K562 (cell line): ENCODE results near the gene COL25A1. TPM values are rescaled to one million over a fixed set of nuclear protein-coding genes. Genes with fewer than 3 reads are reported as not detected.

Experiments
- ATAC-seq: fragments of 200-7000 bp; cut with Tn5 transposase; 3 replicates; pipeline ENCODE4 v1.9.1; 2020; ENCODE audit warnings: moderate library complexity
- BruUV-seq: library from RNA; stranded (reverse); fragments of 400-500 nt; replicated peaks from 2 replicates; lab custom pipeline; 2021; lab: Mats Ljungman, UMichigan
- CTCF ChIA-PET: fragments of 300-600 bp; formaldehyde crosslinking; extraction: SDS; loops from one replicate; lab custom pipeline; 2021; ENCODE audit warnings: low intra/inter-chr PET ratio; lab: Yijun Ruan, JAX
- POLR2A ChIA-PET: fragments of 300-600, 350-650 bp; sonication (Branson Sonifier 250); formaldehyde crosslinking; extraction: SDS; loops from one replicate; lab custom pipeline; 2021; ENCODE audit warnings: antibody characterized with exemption, inconsistent platforms; lab: Yijun Ruan, JAX
- DNase-seq, 4 experiments: peaks; one replicate each; pipeline versions ENCODE4 v3.0.0 to v3.0.0-alpha.2; 2011 to 2018; ENCODE audit warnings: low spot score in 3 of 4, mixed read lengths in 3 of 4; ENCODE audit errors: extremely low read depth in 1 of 4
- FAIRE-seq: peaks from 2 replicates; lab custom pipeline; 2011; peaks lifted over from hg19 to GRCh38; lab: Jason Lieb, UNC
- H2AFZ ChIP-seq: 2 replicates; pipeline ENCODE4 v1.6.0; 2011; ENCODE audit warnings: low read depth, low read length, control low read depth, inconsistent platforms
- H3K27ac ChIP-seq: fragments of 200-600 bp; 3 replicates; pipeline ENCODE4 v1.8.0; 2011; ENCODE audit warnings: low read depth, mild to moderate bottlenecking, control low read depth, inconsistent platforms, low read length, moderate library complexity, mixed read lengths; ENCODE audit errors: extremely low read depth
- H3K27me3 ChIP-seq, 2 experiments: fragments of 300-600 bp in 1 of 2; 2 replicates in 1 of 2; 3 replicates in 1 of 2; pipeline versions ENCODE4 v1.6.0 to v1.8.0; 2011; ENCODE audit warnings: inconsistent platforms in 2 of 2, low read length in 2 of 2, mild to moderate bottlenecking in 1 of 2, mixed read lengths in 1 of 2, moderate library complexity in 1 of 2; ENCODE audit not compliant: control insufficient read depth in 2 of 2, insufficient read depth in 2 of 2
- H3K36me3 ChIP-seq: fragments of 300-600 bp; 3 replicates; pipeline ENCODE4 v1.8.0; 2011; ENCODE audit warnings: mild to moderate bottlenecking, low read length, inconsistent platforms; ENCODE audit not compliant: control insufficient read depth, insufficient read depth
- H3K4me1 ChIP-seq, 2 experiments: fragments of 200-600 bp in 1 of 2; replicated peaks in 1 of 2; 2 replicates in 1 of 2; 3 replicates in 1 of 2; pipeline versions ENCODE4 v1.5.1 to v1.8.0; 2011; ENCODE audit warnings: inconsistent platforms in 2 of 2, low read length in 2 of 2, mild to moderate bottlenecking in 1 of 2, mixed read lengths in 1 of 2, moderate library complexity in 1 of 2; ENCODE audit not compliant: control insufficient read depth in 2 of 2, insufficient read depth in 2 of 2
- H3K4me2 ChIP-seq: 2 replicates; pipeline ENCODE4 v1.6.1; 2011; ENCODE audit warnings: low read length, control low read depth, inconsistent platforms, mixed read lengths; ENCODE audit not compliant: insufficient read depth
- H3K4me3 ChIP-seq: fragments of 200-600 bp; sonication (generic), shearing (Covaris generic); 2 replicates; pipeline ENCODE4 v1.5.1; 2016; ENCODE audit warnings: control low read depth, inconsistent platforms
- H3K79me2 ChIP-seq: fragments of 200-600 bp; 3 replicates; pipeline ENCODE4 v1.8.0; 2011; ENCODE audit warnings: low read length, inconsistent platforms; ENCODE audit not compliant: control insufficient read depth, insufficient read depth
- H3K9ac ChIP-seq, 2 experiments: 2 replicates each; pipeline versions ENCODE4 v1.6.0 to v1.6.1; 2011; ENCODE audit warnings: low read depth in 2 of 2, low read length in 2 of 2, control low read depth in 1 of 2, inconsistent platforms in 1 of 2, mild to moderate bottlenecking in 1 of 2, mixed read lengths in 1 of 2; ENCODE audit not compliant: insufficient read depth in 1 of 2
- H3K9me1 ChIP-seq: one replicate; pipeline ENCODE4 v1.6.0; 2011; ENCODE audit warnings: inconsistent platforms, mild to moderate bottlenecking, low read length, moderate library complexity; ENCODE audit not compliant: control insufficient read depth, insufficient read depth
- H3K9me3 ChIP-seq: replicated peaks from 2 replicates; pipeline ENCODE4 v1.5.1; 2011; ENCODE audit warnings: low read depth, low read length, inconsistent platforms; ENCODE audit not compliant: control insufficient read depth, insufficient read depth
- H4K20me1 ChIP-seq: replicated peaks from 2 replicates; pipeline ENCODE4 v1.6.1; 2011; ENCODE audit warnings: low read length, inconsistent platforms, mixed read lengths; ENCODE audit not compliant: control insufficient read depth, insufficient read depth
- KDM1A ChIP-seq, 2 experiments: fragments of 450-650 bp; IDR thresholded peaks; 2 replicates each; pipeline ENCODE4 v1.6.1; 2016; ENCODE audit warnings: mild to moderate bottlenecking in 2 of 2
- NFIC ChIP-seq: fragments of 450-650 bp; IDR thresholded peaks from 2 replicates; pipeline ENCODE4 v1.6.1; 2017; ENCODE audit warnings: mild to moderate bottlenecking, inconsistent platforms
- USF1 ChIP-seq: sonication (generic); formaldehyde crosslinking; IDR thresholded peaks from 2 replicates; pipeline ENCODE4 v1.9.0; 2022; ENCODE audit warnings: mild to moderate bottlenecking, missing genetic modification reagents
- ZC3H4 ChIP-seq: sonication (generic); formaldehyde crosslinking; IDR thresholded peaks from 2 replicates; pipeline ENCODE4 v1.9.0; 2021; ENCODE audit warnings: missing genetic modification reagents, borderline replicate concordance
- WGBS: fragments of 100-300 bp; shearing (Covaris generic); methylation state at CpG from one replicate; pipeline ENCODE4 v1.1.6; 2016; ENCODE audit warnings: low coverage, mixed read lengths; ENCODE audit not compliant: insufficient coverage; ENCODE audit errors: missing lambda C conversion rate; 5-methylcytosine and 5-hydroxymethylcytosine counted together
- in situ Hi-C: fragments of 300-500 bp; cut with MboI; formaldehyde crosslinking; loops from 4 replicates; pipeline ENCODE4 v1.15.0; 2018; ENCODE audit warnings: inconsistent platforms, mixed read lengths
- intact Hi-C: fragments of 100-400 bp; cut with micrococcal nuclease; formaldehyde crosslinking; loops from 2 replicates; pipeline ENCODE4 v1.14.2; 2022
- polyA plus RNA-seq, 8 experiments: library from polyadenylated mRNA; depleted of rRNA in 4 of 8; stranded (reverse) in 5 of 8; unstranded in 3 of 8; fragments of >200 nt; fragmentation: Nextera tagmentation in 2 of 8; fragmentation: Illumina TruSeq in 1 of 8; extraction: Ambion mirVana in 2 of 8; extraction: Trizol in 1 of 8; gene quantifications; 2 replicates each; pipeline versions ENCODE4 v1.2.1 to v1.2.3, GENCODE V29; 2011 to 2014; ENCODE audit warnings: inconsistent platforms in 1 of 8, missing spikeins in 1 of 8
- total RNA-seq, 7 experiments: library from RNA; depleted of rRNA in 6 of 7; stranded (reverse); fragments of >200 nt in 6 of 7; fragmentation: Illumina TruSeq in 2 of 7; extraction: Trizol in 2 of 7; gene quantifications; 2 replicates each; pipeline versions ENCODE4 v1.2.1 to v1.2.3, GENCODE V29; 2011 to 2021; ENCODE audit warnings: low replicate concordance in 1 of 7

Gene COL25A1
- total and polyA plus RNA-seq, 9 of the 15 experiments (the other 6 are each of a cell fraction or from before 2014, with no cell fraction given): 0.03 to 0.62 (median 0.27) TPM

GRCh38 chr4:108830509-108831244 lies 471.8 kb downstream of the COL25A1 start:
- no TSS peak for BruUV-seq
- no peak overlapping the region for H3K4me2 ChIP-seq
- no peak overlapping the region for H3K4me3 ChIP-seq
- H3K79me2 ChIP-seq: no peaks in the 10 kb centered on the region
- no peak overlapping the region for H3K27ac ChIP-seq
- no peaks in the 10 kb centered on the region for H3K9me3 ChIP-seq
- no peaks in the 10 kb centered on the region; a peak in 1 of 5 replicates for H3K4me1 ChIP-seq
- ChIA-PET CTCF (interaction anchor here (1.7 kb wide), 1 partner anchor 576 kb away, joined by 4 read pairs; no protein-coding TSS in a partner anchor), POLR2A (interaction anchor here (1.4 kb wide), 1 partner anchor 8 kb away, joined by 6 read pairs; no protein-coding TSS in a partner anchor)
- no peak for ATAC-seq
- peaks cover 4 to 8% of the 10 kb centered on the region in 2 experiments; a peak in 3 of 5 replicates for H3K27me3 ChIP-seq
- peak; percentile 15 for FAIRE-seq
- in situ Hi-C loops (loop anchor here (25.0 kb wide), 1 partner anchor 482 kb away; the partner anchor contains the start of gene COL25A1), intact Hi-C loops (loop anchor here (10.0 kb wide), 2 partner anchors 194 to 304 kb away; no protein-coding TSS in a partner anchor)
- peak in 1 of 4 experiments; percentile 27 for DNase-seq
- WGBS: 1% methylated on average over 4 of the region's 4 CpGs
- H4K20me1 ChIP-seq: no peaks in the 10 kb centered on the region
- TF ChIP-seq NFIC: peak; percentile 44; the same call in 1 of the 2 replicates
- 0 out of 4 replicates have a peak, but pooled peaks of 1 of the 2 experiments have one; percentile 15 for TF ChIP-seq KDM1A (IDR thresholded peaks at IDR 0.05)
- no peak for TF ChIP-seq ZC3H4 (CRISPR knock-in tag)
- no peak for TF ChIP-seq USF1 (CRISPR knock-in tag)
- TF ChIP-seq, all 486 proteins: peak for 2
- Histone ChIP-seq H3K9ac (no peak overlapping the region), H3K9me1 (no peaks in the 10 kb centered on the region), H2AFZ (no peak overlapping the region), H3K36me3 (no peaks in the 10 kb centered on the region)
